ENCODE results near the gene POLR2E. TPM values are rescaled to one million over a fixed set of nuclear protein-coding genes. Genes with fewer than 3 reads are reported as not detected.

POLR2E gene
- total and polyA plus RNA-seq, 9 of the 15 experiments (the other 6 are each of a cell fraction or from before 2014, with no cell fraction given) = 3.4 to 413 (median 244) TPM

GRCh38 chr19:1103132-1103707, 8.0 kb upstream of the POLR2E start (continued):
- TF ChIP-seq, protein P1, sequence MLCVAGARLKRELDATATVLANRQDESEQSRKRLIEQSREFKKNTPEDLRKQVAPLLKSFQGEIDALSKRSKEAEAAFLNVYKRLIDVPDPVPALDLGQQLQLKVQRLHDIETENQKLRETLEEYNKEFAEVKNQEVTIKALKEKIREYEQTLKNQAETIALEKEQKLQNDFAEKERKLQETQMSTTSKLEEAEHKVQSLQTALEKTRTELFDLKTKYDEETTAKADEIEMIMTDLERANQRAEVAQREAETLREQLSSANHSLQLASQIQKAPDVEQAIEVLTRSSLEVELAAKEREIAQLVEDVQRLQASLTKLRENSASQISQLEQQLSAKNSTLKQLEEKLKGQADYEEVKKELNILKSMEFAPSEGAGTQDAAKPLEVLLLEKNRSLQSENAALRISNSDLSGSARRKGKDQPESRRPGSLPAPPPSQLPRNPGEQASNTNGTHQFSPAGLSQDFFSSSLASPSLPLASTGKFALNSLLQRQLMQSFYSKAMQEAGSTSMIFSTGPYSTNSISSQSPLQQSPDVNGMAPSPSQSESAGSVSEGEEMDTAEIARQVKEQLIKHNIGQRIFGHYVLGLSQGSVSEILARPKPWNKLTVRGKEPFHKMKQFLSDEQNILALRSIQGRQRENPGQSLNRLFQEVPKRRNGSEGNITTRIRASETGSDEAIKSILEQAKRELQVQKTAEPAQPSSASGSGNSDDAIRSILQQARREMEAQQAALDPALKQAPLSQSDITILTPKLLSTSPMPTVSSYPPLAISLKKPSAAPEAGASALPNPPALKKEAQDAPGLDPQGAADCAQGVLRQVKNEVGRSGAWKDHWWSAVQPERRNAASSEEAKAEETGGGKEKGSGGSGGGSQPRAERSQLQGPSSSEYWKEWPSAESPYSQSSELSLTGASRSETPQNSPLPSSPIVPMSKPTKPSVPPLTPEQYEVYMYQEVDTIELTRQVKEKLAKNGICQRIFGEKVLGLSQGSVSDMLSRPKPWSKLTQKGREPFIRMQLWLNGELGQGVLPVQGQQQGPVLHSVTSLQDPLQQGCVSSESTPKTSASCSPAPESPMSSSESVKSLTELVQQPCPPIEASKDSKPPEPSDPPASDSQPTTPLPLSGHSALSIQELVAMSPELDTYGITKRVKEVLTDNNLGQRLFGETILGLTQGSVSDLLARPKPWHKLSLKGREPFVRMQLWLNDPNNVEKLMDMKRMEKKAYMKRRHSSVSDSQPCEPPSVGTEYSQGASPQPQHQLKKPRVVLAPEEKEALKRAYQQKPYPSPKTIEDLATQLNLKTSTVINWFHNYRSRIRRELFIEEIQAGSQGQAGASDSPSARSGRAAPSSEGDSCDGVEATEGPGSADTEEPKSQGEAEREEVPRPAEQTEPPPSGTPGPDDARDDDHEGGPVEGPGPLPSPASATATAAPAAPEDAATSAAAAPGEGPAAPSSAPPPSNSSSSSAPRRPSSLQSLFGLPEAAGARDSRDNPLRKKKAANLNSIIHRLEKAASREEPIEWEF (CRISPR knock-in tag; IDR thresholded peaks at IDR 0.05) = no peak
- TF ChIP-seq, protein P2, sequence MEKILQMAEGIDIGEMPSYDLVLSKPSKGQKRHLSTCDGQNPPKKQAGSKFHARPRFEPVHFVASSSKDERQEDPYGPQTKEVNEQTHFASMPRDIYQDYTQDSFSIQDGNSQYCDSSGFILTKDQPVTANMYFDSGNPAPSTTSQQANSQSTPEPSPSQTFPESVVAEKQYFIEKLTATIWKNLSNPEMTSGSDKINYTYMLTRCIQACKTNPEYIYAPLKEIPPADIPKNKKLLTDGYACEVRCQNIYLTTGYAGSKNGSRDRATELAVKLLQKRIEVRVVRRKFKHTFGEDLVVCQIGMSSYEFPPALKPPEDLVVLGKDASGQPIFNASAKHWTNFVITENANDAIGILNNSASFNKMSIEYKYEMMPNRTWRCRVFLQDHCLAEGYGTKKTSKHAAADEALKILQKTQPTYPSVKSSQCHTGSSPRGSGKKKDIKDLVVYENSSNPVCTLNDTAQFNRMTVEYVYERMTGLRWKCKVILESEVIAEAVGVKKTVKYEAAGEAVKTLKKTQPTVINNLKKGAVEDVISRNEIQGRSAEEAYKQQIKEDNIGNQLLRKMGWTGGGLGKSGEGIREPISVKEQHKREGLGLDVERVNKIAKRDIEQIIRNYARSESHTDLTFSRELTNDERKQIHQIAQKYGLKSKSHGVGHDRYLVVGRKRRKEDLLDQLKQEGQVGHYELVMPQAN (IDR thresholded peaks at IDR 0.05; ENCODE audit: borderline replicate concordance) = peak; percentile 58; the same call in 1 of the 2 replicates
- TF ChIP-seq NCOA6 (IDR thresholded peaks at IDR 0.05) (no peak), EP300 (IDR thresholded peaks at IDR 0.05; ENCODE audit: low read length) (no peak), PHF8 (IDR thresholded peaks at IDR 0.05; ENCODE audit: borderline replicate concordance, low read length) (no peak), MTA1 (IDR thresholded peaks at IDR 0.05; ENCODE audit: borderline replicate concordance) (no peak), KDM2B (CRISPR knock-in tag; IDR thresholded peaks at IDR 0.05) (peak; percentile 53; the same call in 1 of the 2 replicates), ZNF592 (IDR thresholded peaks at IDR 0.05) (peak; percentile 30), SMAD4 (CRISPR knock-in tag; conservative IDR thresholded peaks at IDR 0.05) (peak; percentile 83), HLTF (IDR thresholded peaks at IDR 0.05) (peak; percentile 56; the same call in 1 of the 2 replicates), ZNF121 (CRISPR knock-in tag; conservative IDR thresholded peaks at IDR 0.05) (peak; percentile 100)
- TF ChIP-seq, protein P3, sequence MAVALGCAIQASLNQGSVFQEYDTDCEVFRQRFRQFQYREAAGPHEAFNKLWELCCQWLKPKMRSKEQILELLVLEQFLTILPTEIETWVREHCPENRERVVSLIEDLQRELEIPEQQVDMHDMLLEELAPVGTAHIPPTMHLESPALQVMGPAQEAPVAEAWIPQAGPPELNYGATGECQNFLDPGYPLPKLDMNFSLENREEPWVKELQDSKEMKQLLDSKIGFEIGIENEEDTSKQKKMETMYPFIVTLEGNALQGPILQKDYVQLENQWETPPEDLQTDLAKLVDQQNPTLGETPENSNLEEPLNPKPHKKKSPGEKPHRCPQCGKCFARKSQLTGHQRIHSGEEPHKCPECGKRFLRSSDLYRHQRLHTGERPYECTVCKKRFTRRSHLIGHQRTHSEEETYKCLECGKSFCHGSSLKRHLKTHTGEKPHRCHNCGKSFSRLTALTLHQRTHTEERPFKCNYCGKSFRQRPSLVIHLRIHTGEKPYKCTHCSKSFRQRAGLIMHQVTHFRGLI (CRISPR knock-in tag; IDR thresholded peaks at IDR 0.05) = 0 out of 2 replicates have a peak, but pooled peaks have one; percentile 29

All from K562 (cell line).